Measurements from ENCODE around the gene GATA6. TPM values are rescaled to one million over a fixed set of nuclear protein-coding genes. Genes with fewer than 3 reads are reported as not detected.

The GATA6 gene
- total and polyA plus RNA-seq, 7 donors, result 0.27 to 0.92 (median 0.53) TPM

DNA sequence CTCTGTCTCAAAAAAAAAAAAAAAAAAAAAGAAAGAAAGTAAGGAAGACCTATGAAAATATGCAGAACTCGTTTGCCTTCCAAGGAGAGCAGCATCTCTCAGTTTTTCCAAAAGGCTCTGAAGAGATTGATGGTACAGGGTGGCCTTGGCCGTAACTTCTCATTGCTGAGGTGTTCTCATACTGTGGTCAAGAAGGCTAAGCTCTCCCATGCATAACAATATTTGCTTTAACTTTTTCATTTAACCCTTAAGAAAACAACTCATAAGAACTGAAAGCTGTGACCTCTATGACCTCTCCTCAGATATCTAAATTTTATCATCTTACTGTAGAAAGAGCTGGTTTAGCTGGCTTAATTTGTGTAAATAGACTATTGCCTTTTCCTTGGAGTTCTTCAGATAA lies 37.1 kb upstream of the GATA6 start:
- H3K9me3 ChIP-seq, result no peaks in the 10 kb centered on the region
- H3K36me3 ChIP-seq (ENCODE audit: insufficient read depth in 1 of 2, low read depth in 1 of 2), result no peaks in the 10 kb centered on the region
- peaks cover 0 to 8% (median 0%) of the 10 kb centered on the region in 3 donors for H3K27me3 ChIP-seq (ENCODE audit: insufficient read depth in 3 of 3, low read length in 2 of 3)
- WGBS, 3 donors, result 76 to 79% (median 76%) methylated on average over 2 of the region's 2 CpGs
- H3K27ac ChIP-seq, result no peak overlapping the region
- TF ChIP-seq CTCF (IDR thresholded peaks at IDR 0.05), result no peak
- no peak overlapping the region for H3K4me3 ChIP-seq
- H3K4me1 ChIP-seq, result no peaks in the 10 kb centered on the region
- DNase-seq (no peak), ATAC-seq (no peak)
- intact Hi-C loops (cut with DNase I), result no loop called here

GRCh38 chr18:22132763-22133162 lies 36.6 kb upstream of the GATA6 start:
- intact Hi-C loops (cut with DNase I), result no loop called here
- no peak overlapping the region for H3K27ac ChIP-seq

DNA sequence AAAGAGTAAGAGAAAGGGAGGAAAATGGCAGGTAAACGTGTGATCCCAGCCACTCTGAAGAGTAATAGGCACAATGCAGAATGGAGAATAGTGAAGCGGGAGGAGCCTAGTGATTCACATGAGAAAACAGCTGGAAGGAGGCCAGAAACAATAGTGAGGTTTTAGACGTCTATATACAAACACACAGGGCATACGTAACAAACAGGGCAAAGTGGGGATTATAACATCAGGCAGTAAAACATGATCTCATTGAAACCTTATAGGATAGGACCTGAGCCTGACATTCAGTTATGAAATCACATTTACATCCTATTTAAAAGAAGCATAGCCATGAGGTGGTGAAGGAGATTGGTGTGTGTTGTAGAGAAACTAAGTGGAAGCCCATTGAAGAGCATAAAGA lies 33.0 kb upstream of the GATA6 start:
- Histone ChIP-seq H3K27me3 (ENCODE audit: insufficient read depth in 3 of 3, low read length in 2 of 3) (peaks cover 0 to 4% (median 0%) of the 10 kb centered on the region in 3 donors), H3K4me3 (no peak overlapping the region), H3K9me3 (no peaks in the 10 kb centered on the region), H3K27ac (no peak overlapping the region), H3K4me1 (no peaks in the 10 kb centered on the region), H3K36me3 (ENCODE audit: insufficient read depth in 1 of 2, low read depth in 1 of 2) (no peaks in the 10 kb centered on the region)
- DNase-seq (no peak), ATAC-seq (no peak)
- TF ChIP-seq CTCF (IDR thresholded peaks at IDR 0.05), result no peak
- intact Hi-C loops (cut with DNase I), result no loop called here
- WGBS, 3 donors, result 40 to 50% (median 40%) methylated on average over 4 of the region's 4 CpGs

More at GRCh38 chr18:22132763-22133162, 36.6 kb upstream of the GATA6 start:
- DNase-seq, result no peak
- no peak for TF ChIP-seq CTCF (IDR thresholded peaks at IDR 0.05)
- Histone ChIP-seq H3K27me3 (ENCODE audit: insufficient read depth in 3 of 3, low read length in 2 of 3) (peaks cover 0 to 8% (median 0%) of the 10 kb centered on the region in 3 donors), H3K9me3 (no peaks in the 10 kb centered on the region), H3K4me1 (no peaks in the 10 kb centered on the region), H3K4me3 (no peak overlapping the region), H3K36me3 (ENCODE audit: insufficient read depth in 1 of 2, low read depth in 1 of 2) (no peaks in the 10 kb centered on the region)
- no peak for ATAC-seq
- 72 to 86% (median 79%) methylated on average over 2 of the region's 2 CpGs for WGBS, 3 donors

- H3K4me1 ChIP-seq, result no peaks in the 10 kb centered on the region
- H3K9me3 ChIP-seq, result no peaks in the 10 kb centered on the region
- H3K27ac ChIP-seq, result no peak overlapping the region
- 67 to 69% (median 67%) methylated on average over 4 of the region's 4 CpGs for WGBS, 3 donors
- no peak for TF ChIP-seq CTCF (IDR thresholded peaks at IDR 0.05)
- DNase-seq, result no peak
- peaks cover 0 to 2% (median 0%) of the 10 kb centered on the region in 3 donors for H3K27me3 ChIP-seq (ENCODE audit: insufficient read depth in 3 of 3, low read length in 2 of 3)
- H3K36me3 ChIP-seq (ENCODE audit: insufficient read depth in 1 of 2, low read depth in 1 of 2), result no peaks in the 10 kb centered on the region
- intact Hi-C loops (cut with DNase I), result no loop called here
- ATAC-seq, result no peak
- H3K4me3 ChIP-seq, result no peak overlapping the region
Observed at GRCh38 chr18:22141211-22141610, 28.2 kb upstream of the GATA6 start.
